Subcutaneous abdominal adipose tissue (tissue), 5 donors: ENCODE measurements around the gene UAP1.

Source experiments
- H3K27ac ChIP-seq: one replicate; pipeline ENCODE4 v1.7.0; 2013; ENCODE audit warnings: low read depth, mild to moderate bottlenecking, inconsistent platforms, low read length, moderate library complexity
- H3K27me3 ChIP-seq, 5 donors: one replicate each; pipeline ENCODE4 v1.7.0; 2013; ENCODE audit warnings: low read length in 5 of 5, inconsistent platforms in 1 of 5; ENCODE audit not compliant: control insufficient read depth in 5 of 5, insufficient read depth in 4 of 5
- H3K36me3 ChIP-seq, 5 donors: one replicate each; pipeline ENCODE4 v1.7.0; 2013; ENCODE audit warnings: low read length in 5 of 5; ENCODE audit not compliant: control insufficient read depth in 5 of 5, insufficient read depth in 5 of 5
- H3K4me1 ChIP-seq, 5 donors: one replicate each; pipeline ENCODE4 v1.7.0; 2013; ENCODE audit warnings: low read length in 5 of 5, mild to moderate bottlenecking in 3 of 5, moderate library complexity in 1 of 5; ENCODE audit not compliant: control insufficient read depth in 5 of 5, insufficient read depth in 5 of 5
- H3K4me3 ChIP-seq, 5 donors: one replicate each; pipeline ENCODE4 v1.7.0; 2013; ENCODE audit warnings: low read length in 5 of 5, low read depth in 1 of 5
- H3K9ac ChIP-seq, 5 donors: one replicate each; pipeline ENCODE4 v1.7.0; 2013; ENCODE audit warnings: low read length in 5 of 5, mild to moderate bottlenecking in 4 of 5, moderate library complexity in 3 of 5
- H3K9me3 ChIP-seq, 5 donors: one replicate each; pipeline ENCODE4 v1.7.0; 2013; ENCODE audit warnings: low read length in 5 of 5; ENCODE audit not compliant: control insufficient read depth in 5 of 5
- donor health status: healthy.
- donor health status: healthy.
- donor health status: healthy.
- donor health status: healthy.
- donor health status: healthy.

UAP1 gene

DNA sequence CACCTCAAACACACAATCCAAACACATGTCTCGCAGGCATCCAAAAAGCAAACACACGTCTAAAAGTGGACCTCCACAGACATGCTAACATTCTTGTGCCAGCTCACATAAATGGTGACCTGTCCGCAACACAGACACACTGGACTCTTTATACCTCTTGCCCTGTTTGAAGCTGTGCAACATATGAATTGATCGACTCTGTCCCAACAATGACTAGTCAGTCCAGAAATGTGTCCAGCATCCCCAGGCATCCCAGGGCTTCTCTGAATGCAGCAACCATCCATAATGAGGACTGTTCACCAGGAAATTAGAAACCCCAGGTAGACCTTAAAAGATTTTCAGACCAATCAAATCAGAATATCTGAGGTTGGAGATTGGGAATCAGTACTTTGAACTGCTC is 73.9 kb downstream of the UAP1 start:
- Histone ChIP-seq H3K9ac (peak overlapping the region in 1 of 5 donors; percentile 11), H3K4me3 (peak overlapping the region in 4 of 5 donors; percentile 64 to 75 (median 72)), H3K27ac (peak overlapping the region; percentile 93)

DNA sequence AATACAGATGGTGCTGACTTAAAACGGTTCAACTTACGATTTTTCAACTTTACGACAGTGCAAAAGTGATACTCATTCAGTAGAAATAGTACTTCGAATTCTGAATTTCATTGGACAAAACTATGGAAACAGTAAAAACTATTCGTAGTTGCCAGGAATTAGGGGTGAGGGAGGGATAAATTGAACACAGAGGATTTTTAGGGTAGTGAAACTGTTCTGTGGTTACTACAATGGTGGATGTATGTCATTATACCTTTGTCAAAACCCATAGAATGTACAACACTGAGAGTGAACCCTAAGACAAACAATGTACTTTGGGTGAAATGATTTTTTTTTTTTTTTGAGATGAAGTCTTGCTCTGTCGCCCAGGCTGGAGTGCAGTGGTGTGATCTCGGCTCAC is 78.2 kb downstream of the UAP1 start:
- Histone ChIP-seq H3K27ac (no peak overlapping the region), H3K36me3 (peaks cover 0 to 7% (median 0%) of the 10 kb centered on the region in 5 donors), H3K27me3 (no peaks in the 10 kb centered on the region), H3K9me3 (no peaks in the 10 kb centered on the region), H3K9ac (no peak overlapping the region), H3K4me1 (peaks cover 0 to 29% (median 13%) of the 10 kb centered on the region in 5 donors), H3K4me3 (no peak overlapping the region)

More for the DNA sequence above, 73.9 kb downstream of the UAP1 start:
- peaks cover 0 to 4% (median 0%) of the 10 kb centered on the region in 5 donors for H3K36me3 ChIP-seq
- H3K4me1 ChIP-seq = peaks cover 0 to 47% (median 41%) of the 10 kb centered on the region in 5 donors
- H3K9me3 ChIP-seq = no peaks in the 10 kb centered on the region
- no peaks in the 10 kb centered on the region for H3K27me3 ChIP-seq

DNA sequence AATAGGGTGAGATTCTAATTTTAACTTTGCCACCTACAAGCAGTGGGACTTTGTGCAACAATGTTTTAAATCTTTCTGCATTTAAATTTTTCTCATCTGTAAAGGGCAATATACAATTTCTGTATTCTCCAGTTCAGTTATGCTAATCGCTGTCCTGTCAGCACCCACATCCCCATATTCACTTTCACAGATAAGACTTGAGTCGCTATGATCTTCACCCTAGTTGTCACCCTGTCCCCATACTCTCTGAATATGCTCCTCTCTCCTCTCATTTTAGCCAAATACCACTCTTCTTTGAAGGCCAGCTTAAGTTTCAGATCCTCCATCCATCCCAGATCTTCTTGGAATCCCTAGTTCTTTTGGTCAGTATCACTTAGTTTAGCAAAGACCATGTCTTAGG is 79.6 kb downstream of the UAP1 start:
- no peaks in the 10 kb centered on the region for H3K27me3 ChIP-seq
- H3K9ac ChIP-seq = no peak overlapping the region
- peaks cover 0 to 7% (median 0%) of the 10 kb centered on the region in 5 donors for H3K36me3 ChIP-seq
- no peaks in the 10 kb centered on the region for H3K9me3 ChIP-seq
- no peak overlapping the region for H3K4me3 ChIP-seq
- peaks cover 0 to 21% (median 5%) of the 10 kb centered on the region in 5 donors for H3K4me1 ChIP-seq
- no peak overlapping the region for H3K27ac ChIP-seq

DNA sequence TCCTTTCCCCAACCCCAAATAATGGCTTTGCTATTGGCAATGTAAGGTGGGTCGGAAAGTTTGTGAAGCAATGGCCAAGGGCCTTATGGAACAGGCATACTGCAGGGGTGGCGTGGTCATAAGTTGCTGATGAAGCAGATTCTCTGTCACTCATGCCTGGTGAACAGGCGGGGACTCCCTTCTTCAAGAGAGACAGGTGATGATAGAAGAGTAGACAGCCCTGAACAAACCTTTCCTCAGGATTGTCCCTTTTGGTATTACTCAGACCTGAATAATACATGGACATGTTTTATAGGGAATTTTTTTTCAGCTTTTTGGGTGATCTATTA is 83.4 kb downstream of the UAP1 start:
- H3K9ac ChIP-seq = no peak overlapping the region

DNA sequence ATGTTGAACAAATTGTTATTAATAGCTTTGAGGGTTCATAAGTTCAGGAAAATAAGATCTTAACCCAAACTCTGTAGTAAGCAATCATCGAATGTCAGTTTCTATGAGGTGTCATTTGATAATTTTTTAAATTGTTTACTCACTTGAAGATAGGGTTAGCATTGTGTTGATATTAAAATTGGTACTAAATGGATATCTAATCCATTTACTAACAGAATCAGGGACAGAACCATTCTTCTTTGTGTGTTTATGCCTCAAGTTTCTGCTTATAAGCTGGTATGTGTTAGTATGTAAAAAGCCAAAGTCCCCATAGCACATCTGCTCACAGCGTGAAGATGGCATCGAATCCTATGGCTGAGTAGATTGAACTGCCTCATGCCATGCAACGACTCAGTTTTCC is 84.1 kb downstream of the UAP1 start:
- Histone ChIP-seq H3K4me1 (peaks cover 3 to 33% (median 20%) of the 10 kb centered on the region in 5 donors), H3K27me3 (no peaks in the 10 kb centered on the region), H3K9me3 (no peaks in the 10 kb centered on the region), H3K4me3 (no peak overlapping the region), H3K27ac (no peak overlapping the region), H3K36me3 (peaks cover 0 to 3% (median 0%) of the 10 kb centered on the region in 5 donors), H3K9ac (no peak overlapping the region)

More for the DNA sequence above, 83.4 kb downstream of the UAP1 start:
- peak overlapping the region; percentile 3 for H3K27ac ChIP-seq
- no peaks in the 10 kb centered on the region for H3K9me3 ChIP-seq
- H3K4me1 ChIP-seq = peaks cover 3 to 33% (median 20%) of the 10 kb centered on the region in 5 donors
- H3K36me3 ChIP-seq = peaks cover 0 to 3% (median 0%) of the 10 kb centered on the region in 5 donors
- H3K4me3 ChIP-seq = no peak overlapping the region
- H3K27me3 ChIP-seq = no peaks in the 10 kb centered on the region

DNA sequence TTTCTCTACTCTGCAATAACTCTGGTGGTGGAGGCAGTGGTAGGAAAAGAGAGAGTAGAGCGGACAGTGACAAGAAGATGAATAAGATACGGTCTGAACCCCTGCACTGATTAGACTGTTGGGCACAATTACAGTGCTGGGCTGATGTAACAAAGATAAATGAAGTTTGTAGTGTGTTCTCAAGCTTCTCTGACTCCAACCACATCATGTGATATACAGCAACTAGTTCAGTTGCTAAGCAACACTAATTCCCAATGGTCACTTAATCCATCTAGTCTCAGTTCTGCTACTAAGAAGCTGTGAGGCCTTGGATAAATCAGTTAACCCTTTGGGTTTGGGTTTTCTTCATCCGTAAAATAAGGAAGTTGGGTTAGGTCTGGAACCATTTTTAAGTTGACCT is 88.1 kb downstream of the UAP1 start:
- Histone ChIP-seq H3K27ac (no peak overlapping the region), H3K27me3 (no peaks in the 10 kb centered on the region), H3K36me3 (no peaks in the 10 kb centered on the region), H3K4me3 (no peak overlapping the region), H3K9ac (no peak overlapping the region), H3K9me3 (no peaks in the 10 kb centered on the region), H3K4me1 (peaks cover 3 to 29% (median 20%) of the 10 kb centered on the region in 5 donors)
